SHP77 treated with DMSO at 0.1 percent for 48 hours (cell line): ENCODE results near the gene EIF3F.
A peak's percentile ranks its signal among the peaks of the same experiment; 100 is the strongest.

Experiments used
- DNase-seq: peaks from one replicate; lab custom pipeline; 2025; lab: John Stamatoyannopoulos, UW

Gene EIF3F, protein sequence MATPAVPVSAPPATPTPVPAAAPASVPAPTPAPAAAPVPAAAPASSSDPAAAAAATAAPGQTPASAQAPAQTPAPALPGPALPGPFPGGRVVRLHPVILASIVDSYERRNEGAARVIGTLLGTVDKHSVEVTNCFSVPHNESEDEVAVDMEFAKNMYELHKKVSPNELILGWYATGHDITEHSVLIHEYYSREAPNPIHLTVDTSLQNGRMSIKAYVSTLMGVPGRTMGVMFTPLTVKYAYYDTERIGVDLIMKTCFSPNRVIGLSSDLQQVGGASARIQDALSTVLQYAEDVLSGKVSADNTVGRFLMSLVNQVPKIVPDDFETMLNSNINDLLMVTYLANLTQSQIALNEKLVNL

GRCh38 chr11:7986768-7987559, at the start of gene EIF3F:
Gene EIF3F, plus strand, starts transcription at chr11:7987337. Its CDS starts 16 bp downstream, at chr11:7987353.
- peak; percentile 82 for DNase-seq

GRCh38 chr11:7941146-7941545, 46.0 kb upstream of the EIF3F start:
- DNase-seq = no peak

GRCh38 chr11:7941608-7942007, 45.5 kb upstream of the EIF3F start, which contains the start of gene OR10A3:
Gene OR10A3, minus strand, starts transcription at chr11:7941708. Its CDS starts 2,188 bp downstream, at chr11:7939520.
- DNase-seq = no peak

GRCh38 chr11:7944123-7944522, 43.0 kb upstream of the EIF3F start:
- no peak for DNase-seq

DNA sequence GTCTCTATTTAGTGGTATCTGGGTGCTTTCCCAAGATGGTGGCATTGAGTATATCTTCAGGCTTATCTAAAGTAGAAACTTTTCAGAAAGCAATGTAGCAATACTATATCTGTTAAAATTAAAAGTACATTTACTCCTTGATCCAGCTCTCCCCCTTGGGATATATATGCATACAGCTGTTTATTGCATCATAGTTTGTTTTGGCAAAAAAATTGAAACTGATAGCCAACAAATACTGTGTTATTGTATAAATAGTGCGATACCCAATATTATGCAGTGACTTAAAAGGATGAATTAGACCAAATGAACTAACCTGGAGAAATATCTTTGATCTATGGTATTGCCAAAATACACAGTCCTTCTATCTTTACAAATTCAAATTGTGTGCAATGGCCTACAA, 37.2 kb upstream of the EIF3F start:
- DNase-seq = no peak

GRCh38 chr11:7955191-7955590, 31.9 kb upstream of the EIF3F start:
- no peak for DNase-seq

- no peak for DNase-seq
Measured at GRCh38 chr11:7964261-7964660, 22.9 kb upstream of the EIF3F start.

DNA sequence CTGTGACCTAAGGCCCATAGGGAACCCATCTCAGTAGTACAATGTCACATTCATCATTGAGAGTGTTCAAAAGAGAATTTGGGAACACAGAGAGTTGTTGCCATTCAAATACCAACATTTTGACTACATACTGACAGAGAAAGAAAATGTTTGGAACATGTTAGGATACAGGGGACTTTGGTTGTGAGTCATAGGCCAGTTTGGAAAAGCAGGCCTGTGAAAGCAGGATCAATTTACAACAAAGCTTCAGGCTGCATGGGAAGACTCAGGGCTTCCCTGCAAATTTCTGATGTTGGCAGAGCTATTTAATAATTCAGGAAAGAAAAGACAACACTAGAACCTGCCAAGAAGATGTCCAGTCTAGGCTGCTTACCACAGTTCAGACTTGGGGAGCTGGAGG, 22.3 kb upstream of the EIF3F start:
- DNase-seq = no peak

- DNase-seq = no peak
Measured at GRCh38 chr11:7965386-7965785, 21.8 kb upstream of the EIF3F start, which contains the start of gene NLRP10. Gene NLRP10, minus strand, starts transcription at chr11:7965447. Its CDS starts 1,952 bp downstream, at chr11:7963495.

DNA sequence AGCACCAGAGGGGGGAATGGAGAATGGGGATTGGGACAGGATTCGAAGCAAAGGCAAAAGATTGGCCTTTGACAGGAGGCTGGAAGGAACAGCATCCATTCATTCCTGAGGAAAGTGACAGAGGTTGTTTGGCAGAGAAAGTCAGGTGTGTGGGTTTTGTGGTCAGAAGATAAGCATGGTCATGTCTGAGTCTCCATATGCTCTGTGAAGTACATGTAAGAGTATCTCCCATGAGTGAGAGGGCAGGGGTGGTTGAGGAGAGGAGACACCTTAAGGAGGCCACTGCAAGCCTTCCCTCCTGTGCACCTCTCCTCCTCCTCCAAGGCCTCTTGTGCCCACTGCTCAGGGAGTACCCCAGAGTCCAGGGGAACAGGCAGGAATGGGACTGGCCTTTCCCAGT, 20.0 kb upstream of the EIF3F start:
- DNase-seq = no peak

DNA sequence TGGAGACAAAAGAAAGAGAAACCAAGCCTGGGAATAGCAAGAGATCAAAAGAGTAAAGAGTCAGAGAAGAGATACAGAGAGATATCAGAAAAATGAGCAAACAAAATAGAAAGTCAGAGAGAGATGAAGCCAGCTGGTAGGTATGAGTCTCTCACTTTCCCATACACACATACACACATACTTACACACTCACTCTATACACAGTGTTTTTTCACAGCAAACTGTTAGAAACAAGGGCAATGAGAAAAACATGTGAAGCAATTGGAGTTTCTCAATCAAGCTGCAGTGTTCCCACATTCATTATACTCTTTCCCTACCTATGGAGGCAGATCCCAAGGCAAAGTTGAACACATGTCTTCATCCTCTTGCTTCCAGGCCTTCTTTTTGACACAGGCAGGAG, 19.3 kb upstream of the EIF3F start:
- no peak for DNase-seq

DNA sequence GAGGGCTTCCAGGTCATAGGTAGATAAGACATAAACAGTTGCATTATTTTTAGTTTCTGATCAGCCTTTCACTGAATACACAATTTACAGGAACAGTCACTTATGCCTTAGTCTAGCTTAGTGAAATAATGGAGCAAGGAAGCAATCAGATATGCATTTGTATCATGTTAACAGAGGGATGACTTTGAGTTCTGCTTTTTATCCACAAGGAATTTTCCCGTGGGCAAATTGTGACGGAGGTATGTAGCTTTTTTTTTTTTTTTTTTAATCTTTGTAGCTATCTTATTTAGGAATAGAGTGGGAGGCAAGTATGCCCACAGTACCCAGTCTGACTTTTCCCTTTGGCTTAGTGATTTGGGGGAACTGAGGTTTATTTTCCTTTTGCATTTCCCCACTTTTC, 18.5 kb upstream of the EIF3F start:
- DNase-seq = no peak

DNA sequence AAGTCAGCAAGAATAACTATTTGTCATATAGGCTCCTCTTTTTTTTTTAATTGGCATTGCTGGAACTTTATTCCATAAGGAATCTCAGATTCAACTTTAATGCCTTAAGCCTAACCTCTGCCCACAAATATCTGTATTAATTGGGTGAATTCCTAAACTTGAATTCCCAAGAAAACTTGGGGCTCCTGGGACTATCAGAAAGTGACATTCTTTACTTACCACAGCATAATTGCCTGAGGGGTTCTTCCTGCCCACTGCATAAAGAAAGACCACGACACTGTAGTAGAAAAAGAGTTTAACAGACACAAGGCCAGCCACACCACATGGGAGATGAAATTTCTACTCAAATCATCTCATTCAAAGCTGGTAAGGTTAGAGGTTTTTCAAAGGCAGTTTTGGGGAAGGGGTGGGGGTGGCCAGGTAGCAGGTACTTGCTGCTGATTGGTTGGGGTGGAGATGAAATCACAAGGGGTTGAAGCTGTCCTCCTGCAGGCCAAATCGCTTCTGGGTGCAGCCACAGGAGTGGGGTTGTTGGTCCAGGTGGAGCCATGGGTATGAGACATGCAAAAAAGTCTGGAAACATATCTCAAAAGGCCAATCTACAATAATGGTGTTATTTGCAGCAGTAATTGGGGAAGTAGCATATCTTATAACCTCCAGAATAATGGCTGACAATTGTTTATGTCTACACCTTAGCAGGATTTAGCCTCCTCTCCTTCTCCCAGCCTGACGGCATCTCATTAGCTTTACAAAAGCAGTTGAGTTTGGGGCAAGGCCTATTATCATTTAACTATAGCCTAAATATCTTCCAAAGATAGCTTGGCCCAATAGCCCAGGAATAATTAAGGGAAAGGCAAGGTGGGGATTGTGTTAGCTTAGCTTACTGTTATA, 17.1 kb upstream of the EIF3F start:
- no peak for DNase-seq

- DNase-seq = no peak
Measured at GRCh38 chr11:7971846-7972245, 15.3 kb upstream of the EIF3F start.

DNA sequence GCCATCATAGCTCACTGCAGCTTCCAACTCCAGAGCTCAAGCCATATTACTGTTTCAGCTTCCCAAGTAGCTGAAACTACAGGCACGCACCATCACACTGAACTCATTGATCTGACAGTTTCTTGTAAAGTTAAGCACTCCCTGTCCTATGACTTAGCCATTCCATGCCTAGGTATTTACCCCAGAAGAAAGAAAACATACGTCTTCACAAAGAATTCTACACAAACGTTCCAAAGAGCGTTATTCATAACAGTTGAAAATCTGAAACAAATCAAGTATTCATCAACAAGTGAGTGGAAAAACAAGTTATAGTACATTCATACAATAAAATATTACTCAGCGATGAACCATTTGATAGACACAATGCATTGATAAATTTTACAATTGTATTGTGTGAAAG, 14.1 kb upstream of the EIF3F start:
- DNase-seq = no peak

DNA sequence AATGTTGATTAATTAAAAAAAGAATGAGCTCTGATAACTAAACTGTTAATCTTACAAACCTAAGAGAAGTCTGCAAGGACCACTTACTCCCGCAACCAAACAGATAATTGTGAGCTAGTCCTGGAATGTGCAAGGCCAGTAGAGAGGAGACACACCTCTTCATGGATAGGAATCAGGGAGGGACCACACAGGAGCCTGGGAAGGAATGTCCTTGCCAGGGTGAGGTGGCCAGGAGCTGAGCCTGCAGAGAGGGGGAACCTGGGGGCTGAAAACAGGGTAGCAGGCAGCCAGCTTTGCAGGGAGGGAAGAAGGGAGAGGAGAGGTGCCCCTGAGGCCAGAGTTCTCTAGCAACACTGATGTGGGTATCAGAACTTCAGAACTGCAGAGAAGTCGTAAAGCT, 12.5 kb upstream of the EIF3F start:
- no peak for DNase-seq

- no peak for DNase-seq
Measured at GRCh38 chr11:7977232-7977917, 9.8 kb upstream of the EIF3F start.

DNA sequence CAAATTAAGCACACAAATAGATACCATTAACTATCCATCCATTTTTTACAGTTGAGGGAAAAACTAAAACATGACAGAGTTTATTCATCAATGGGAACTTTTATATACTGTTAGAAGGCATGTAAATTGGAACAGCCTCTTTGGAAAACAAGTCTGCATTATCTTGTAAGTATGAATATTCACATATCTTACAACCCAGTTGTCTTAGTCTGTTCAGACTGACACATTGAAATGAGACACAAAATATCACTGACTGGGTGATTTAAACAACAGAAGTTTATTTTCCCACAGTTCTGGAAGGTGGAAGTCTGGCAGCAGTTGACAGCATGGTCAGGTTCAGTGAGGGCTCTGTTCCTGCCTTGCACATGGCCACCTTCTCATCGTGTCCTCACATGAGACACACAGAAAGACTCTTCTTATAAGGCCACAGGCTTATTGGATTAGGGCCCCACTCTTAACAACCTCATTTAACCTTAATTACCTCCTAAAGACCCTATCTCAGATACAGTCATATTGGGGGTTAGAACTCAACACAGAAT, 5.4 kb upstream of the EIF3F start:
- no peak for DNase-seq

DNA sequence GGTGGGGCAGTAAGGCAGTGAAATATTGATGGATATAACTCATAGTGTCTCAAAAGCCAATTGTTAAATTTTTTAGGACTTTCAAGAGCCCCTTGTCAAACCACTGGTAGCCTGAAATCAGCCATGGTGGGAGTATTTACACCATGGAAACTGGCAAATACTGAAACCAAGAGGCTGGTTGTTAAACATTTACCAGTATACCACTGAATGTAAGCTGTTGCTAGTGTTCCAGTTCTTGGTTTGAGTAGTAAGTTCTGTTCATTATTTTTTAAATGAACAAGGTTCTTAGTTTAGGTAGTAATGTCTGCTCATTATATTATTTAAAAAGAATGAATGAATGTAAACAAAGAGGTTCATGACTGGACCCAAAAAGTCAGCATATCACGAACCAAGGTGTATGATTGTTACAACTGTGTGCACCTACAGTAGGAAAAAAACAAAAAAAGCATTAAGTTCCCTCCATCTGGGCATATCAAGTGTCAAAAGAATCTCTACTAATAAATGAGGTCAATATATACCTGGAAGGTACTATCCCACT, 4.5 kb upstream of the EIF3F start:
- no peak for DNase-seq

DNA sequence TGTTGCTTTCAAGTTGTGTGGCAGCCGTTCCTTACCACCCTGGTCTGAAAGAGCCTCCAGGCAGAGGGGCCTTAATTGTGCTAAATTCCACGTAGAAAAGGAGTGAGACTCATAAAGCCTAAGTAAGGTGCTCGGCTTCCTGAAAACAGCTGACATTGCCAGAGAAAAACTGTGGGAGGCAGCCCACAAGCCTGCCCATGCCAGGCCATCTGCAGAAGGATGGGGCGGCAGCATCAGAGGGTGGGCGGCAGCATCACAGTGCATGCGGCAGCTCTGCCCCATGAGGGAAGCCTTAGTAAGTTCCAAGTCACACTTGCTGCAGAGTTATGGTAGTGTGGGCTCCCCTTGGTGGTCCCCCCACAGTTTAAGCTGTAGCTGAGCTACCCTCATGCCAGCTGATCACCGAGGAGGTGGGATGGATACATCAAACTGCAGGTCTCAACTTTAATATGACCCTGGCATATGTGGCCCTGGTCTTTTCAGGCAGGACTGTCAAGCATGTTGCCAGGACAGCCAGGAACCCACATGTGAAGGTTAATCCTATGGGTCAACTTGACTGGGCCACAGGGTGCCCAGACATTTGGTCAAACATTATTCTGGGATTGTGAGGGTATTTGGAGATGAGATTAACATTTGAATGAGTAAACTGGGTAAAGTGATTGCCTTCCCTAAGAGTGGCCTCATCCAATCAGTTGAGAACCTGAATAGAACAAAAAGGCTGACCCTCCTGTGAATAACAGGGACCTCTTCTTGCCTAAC, 3.1 kb upstream of the EIF3F start:
- DNase-seq = no peak
